Muscle layer of colon (tissue), 2 donors: Measurements from ENCODE around the gene ZNF189.

ENCODE experiments used
- H3K27ac ChIP-seq: one replicate; pipeline ENCODE4 v1.7.0; 2013; ENCODE audit warnings: low read depth, mild to moderate bottlenecking, low read length, moderate library complexity
- H3K27me3 ChIP-seq, 2 donors: one replicate each; pipeline ENCODE4 v1.7.0; 2013; ENCODE audit warnings: low read length in 2 of 2, mild to moderate bottlenecking in 2 of 2; ENCODE audit not compliant: insufficient read depth in 2 of 2, control insufficient read depth in 1 of 2
- H3K36me3 ChIP-seq: one replicate; pipeline ENCODE4 v1.7.0; 2013; ENCODE audit warnings: mild to moderate bottlenecking, low read length; ENCODE audit not compliant: insufficient read depth
- H3K4me1 ChIP-seq: one replicate; pipeline ENCODE4 v1.7.0; 2013; ENCODE audit warnings: mild to moderate bottlenecking, low read length; ENCODE audit not compliant: insufficient read depth
- H3K4me3 ChIP-seq, 2 donors: one replicate each; pipeline ENCODE4 v1.7.0; 2013; ENCODE audit warnings: low read length in 2 of 2, low read depth in 1 of 2, mild to moderate bottlenecking in 1 of 2, moderate library complexity in 1 of 2
- H3K9ac ChIP-seq: one replicate; pipeline ENCODE4 v1.7.0; 2013; ENCODE audit warnings: low read length
- H3K9me3 ChIP-seq: one replicate; pipeline ENCODE4 v1.7.0; 2013; ENCODE audit warnings: mild to moderate bottlenecking, low read length
- donor health status: abdominal sarcoma.
- donor health status: Adenocarcinoma of cecum.

Gene ZNF189

GRCh38 chr9:101403516-101404285 is 5.0 kb downstream of the ZNF189 start:
- Histone ChIP-seq H3K4me1 (peaks cover 18% of the 10 kb centered on the region), H3K36me3 (peaks cover 88% of the 10 kb centered on the region), H3K27ac (no peak overlapping the region), H3K4me3 (no peak overlapping the region), H3K9me3 (peaks cover 49% of the 10 kb centered on the region), H3K27me3 (no peaks in the 10 kb centered on the region), H3K9ac (no peak overlapping the region)

DNA sequence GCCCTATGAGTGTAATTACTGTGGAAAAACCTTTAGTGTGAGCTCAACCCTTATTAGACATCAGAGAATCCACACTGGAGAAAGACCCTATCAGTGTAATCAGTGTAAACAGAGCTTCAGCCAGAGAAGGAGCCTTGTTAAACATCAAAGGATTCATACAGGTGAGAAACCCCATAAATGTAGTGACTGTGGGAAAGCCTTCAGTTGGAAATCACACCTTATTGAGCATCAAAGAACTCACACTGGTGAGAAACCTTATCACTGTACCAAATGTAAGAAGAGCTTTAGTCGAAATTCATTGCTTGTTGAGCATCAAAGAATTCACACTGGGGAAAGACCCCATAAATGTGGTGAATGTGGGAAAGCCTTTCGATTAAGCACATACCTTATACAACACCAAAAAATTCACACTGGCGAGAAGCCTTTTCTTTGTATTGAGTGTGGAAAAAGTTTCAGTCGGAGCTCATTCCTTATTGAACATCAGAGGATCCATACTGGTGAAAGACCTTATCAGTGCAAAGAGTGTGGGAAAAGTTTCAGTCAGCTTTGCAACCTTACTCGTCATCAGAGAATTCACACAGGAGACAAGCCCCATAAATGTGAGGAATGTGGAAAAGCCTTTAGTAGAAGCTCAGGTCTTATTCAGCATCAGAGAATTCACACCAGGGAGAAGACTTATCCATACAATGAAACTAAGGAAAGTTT is 9.9 kb downstream of the ZNF189 start:
- H3K9me3 ChIP-seq = peaks cover 85% of the 10 kb centered on the region
- H3K27ac ChIP-seq = no peak overlapping the region
- H3K4me3 ChIP-seq = peak overlapping the region in 1 of 2 donors; percentile 36
- no peaks in the 10 kb centered on the region for H3K4me1 ChIP-seq
- H3K27me3 ChIP-seq = no peaks in the 10 kb centered on the region
- H3K9ac ChIP-seq = no peak overlapping the region
- H3K36me3 ChIP-seq = peaks cover 58% of the 10 kb centered on the region

DNA sequence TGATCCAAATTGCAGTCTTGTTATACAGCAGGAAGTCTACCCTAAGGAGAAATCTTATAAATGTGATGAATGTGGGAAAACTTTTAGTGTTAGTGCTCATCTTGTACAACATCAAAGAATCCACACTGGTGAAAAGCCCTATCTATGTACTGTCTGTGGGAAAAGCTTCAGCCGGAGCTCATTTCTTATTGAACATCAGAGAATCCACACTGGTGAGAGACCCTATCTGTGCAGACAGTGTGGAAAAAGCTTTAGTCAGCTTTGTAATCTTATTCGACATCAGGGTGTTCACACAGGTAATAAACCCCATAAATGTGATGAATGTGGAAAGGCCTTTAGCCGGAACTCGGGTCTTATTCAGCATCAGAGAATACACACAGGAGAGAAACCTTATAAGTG is 10.4 kb downstream of the ZNF189 start:
- peaks cover 83% of the 10 kb centered on the region for H3K9me3 ChIP-seq
- no peaks in the 10 kb centered on the region for H3K4me1 ChIP-seq
- H3K4me3 ChIP-seq = peak overlapping the region in 1 of 2 donors; percentile 36
- H3K9ac ChIP-seq = no peak overlapping the region
- H3K27me3 ChIP-seq = no peaks in the 10 kb centered on the region
- peaks cover 52% of the 10 kb centered on the region for H3K36me3 ChIP-seq
- H3K27ac ChIP-seq = no peak overlapping the region

DNA sequence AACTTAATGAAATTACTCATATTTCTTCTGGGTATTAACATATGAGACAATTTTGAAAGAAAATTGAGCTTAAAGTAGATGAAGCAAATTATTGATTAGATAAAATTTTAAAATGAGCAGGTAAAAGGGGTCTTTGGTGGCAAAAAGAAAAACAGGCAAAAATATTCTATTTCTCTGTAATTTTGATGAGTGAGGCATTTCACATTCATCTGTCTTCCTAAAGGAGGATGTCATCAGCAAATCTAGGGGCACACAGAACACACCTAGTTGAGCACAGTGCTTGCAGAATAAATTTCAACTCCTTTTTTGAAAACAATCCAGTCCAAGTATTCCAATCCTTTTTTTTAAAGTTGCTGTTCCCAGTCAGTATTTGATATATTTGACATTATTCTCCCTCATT is 16.2 kb downstream of the ZNF189 start:
- no peak overlapping the region for H3K4me3 ChIP-seq
- H3K9ac ChIP-seq = no peak overlapping the region
- H3K27ac ChIP-seq = no peak overlapping the region
- no peaks in the 10 kb centered on the region for H3K36me3 ChIP-seq
- no peaks in the 10 kb centered on the region for H3K27me3 ChIP-seq
- H3K4me1 ChIP-seq = no peaks in the 10 kb centered on the region
- peaks cover 51% of the 10 kb centered on the region for H3K9me3 ChIP-seq

GRCh38 chr9:101415578-101415977 is 16.9 kb downstream of the ZNF189 start:
- H3K27me3 ChIP-seq = no peaks in the 10 kb centered on the region
- no peaks in the 10 kb centered on the region for H3K4me1 ChIP-seq
- peaks cover 43% of the 10 kb centered on the region for H3K9me3 ChIP-seq
- no peaks in the 10 kb centered on the region for H3K36me3 ChIP-seq
- H3K9ac ChIP-seq = no peak overlapping the region
- no peak overlapping the region for H3K4me3 ChIP-seq
- no peak overlapping the region for H3K27ac ChIP-seq

DNA sequence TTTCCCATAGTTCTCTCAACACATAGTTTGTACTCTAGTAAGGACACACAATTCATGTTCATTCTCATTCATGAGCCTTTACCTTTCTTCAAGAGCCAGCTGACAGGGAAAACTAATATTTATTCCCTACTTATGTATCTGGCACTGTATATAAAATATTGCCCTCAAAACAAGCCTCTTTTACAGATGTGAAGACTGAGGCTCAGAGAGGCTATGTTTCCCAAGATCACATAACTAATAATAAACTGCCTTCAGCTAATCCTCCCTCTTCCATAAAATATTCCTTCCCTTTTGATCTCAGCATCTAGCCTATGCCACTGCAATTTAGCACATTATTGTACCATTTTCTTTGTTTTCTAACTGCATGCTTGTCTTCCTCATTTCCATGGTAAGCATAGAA is 18.7 kb downstream of the ZNF189 start:
- Histone ChIP-seq H3K36me3 (no peaks in the 10 kb centered on the region), H3K4me3 (no peak overlapping the region), H3K27me3 (no peaks in the 10 kb centered on the region), H3K9ac (no peak overlapping the region), H3K9me3 (peaks cover 28% of the 10 kb centered on the region), H3K4me1 (no peaks in the 10 kb centered on the region), H3K27ac (no peak overlapping the region)

DNA sequence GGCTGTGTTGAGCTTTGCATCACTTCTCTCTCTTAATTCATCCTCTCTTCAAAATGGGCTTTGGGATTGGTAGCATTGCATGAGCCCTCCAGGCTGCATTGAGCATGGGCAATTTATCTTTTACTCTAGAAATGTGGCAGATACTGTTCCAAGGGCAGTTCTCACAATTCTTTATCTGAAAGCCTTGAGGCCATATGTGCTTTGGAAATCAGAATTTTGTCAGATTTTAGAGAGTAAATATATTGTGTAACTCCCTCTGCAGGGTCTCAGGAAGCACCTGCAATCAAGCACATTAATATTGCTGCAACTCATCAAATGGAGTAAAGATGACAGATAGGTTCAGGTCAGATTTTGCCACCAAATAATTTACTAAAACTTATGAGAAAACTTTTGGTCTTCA is 19.3 kb downstream of the ZNF189 start:
- Histone ChIP-seq H3K4me3 (no peak overlapping the region), H3K27me3 (no peaks in the 10 kb centered on the region), H3K9me3 (peaks cover 24% of the 10 kb centered on the region), H3K36me3 (no peaks in the 10 kb centered on the region), H3K27ac (no peak overlapping the region), H3K9ac (no peak overlapping the region), H3K4me1 (no peaks in the 10 kb centered on the region)

DNA sequence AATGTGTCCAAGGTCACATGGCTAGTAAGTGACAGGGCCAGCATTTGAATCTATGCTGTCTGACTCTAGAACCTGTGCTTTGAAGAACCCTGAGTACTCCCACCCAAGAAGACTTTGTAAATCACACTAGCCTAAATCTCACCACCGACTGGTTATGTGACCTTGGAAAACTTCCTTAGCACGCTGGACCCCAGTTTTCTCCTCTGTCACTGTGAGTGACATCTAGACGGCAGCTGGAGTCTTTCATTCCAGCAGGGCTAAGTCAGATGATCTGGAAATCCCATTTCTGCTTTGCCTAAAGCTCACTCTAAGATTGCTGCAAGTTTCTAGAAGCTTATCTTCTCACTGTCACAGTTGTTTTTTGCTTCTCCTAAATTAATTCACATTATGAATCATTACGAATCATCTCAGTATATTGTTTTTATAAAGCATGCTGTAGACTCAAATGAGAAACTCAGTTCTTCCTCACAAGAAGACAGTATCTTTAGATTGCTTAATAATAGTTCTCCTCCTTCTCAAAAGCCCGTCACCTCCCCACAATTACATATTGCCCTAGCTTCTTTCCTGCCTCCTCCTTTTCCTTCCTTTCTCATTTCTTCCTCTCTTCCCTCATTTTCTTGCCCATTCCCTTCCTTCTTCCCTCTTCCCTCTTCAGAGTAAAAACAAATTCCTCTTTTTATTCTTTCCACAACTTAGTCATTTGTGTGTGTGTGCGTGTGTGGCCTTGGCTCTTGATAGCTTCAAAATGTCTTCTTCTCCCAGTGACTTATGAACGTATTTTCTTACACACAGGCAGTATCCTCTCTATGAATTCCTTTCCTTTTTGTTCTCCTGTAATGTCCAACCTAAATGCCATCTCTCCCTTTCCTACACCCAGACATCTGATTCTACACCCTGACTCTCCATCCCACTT is 20.1 kb downstream of the ZNF189 start:
- no peak overlapping the region for H3K4me3 ChIP-seq
- H3K27me3 ChIP-seq = no peaks in the 10 kb centered on the region
- H3K27ac ChIP-seq = no peak overlapping the region
- H3K9me3 ChIP-seq = peaks cover 16% of the 10 kb centered on the region
- H3K4me1 ChIP-seq = no peaks in the 10 kb centered on the region
- no peaks in the 10 kb centered on the region for H3K36me3 ChIP-seq
- H3K9ac ChIP-seq = no peak overlapping the region

GRCh38 chr9:101419863-101420262 is 21.2 kb downstream of the ZNF189 start:
- H3K27me3 ChIP-seq = no peaks in the 10 kb centered on the region
- no peak overlapping the region for H3K4me3 ChIP-seq
- H3K36me3 ChIP-seq = no peaks in the 10 kb centered on the region
- peaks cover 8% of the 10 kb centered on the region for H3K9me3 ChIP-seq
- H3K27ac ChIP-seq = no peak overlapping the region
- no peak overlapping the region for H3K9ac ChIP-seq
- H3K4me1 ChIP-seq = no peaks in the 10 kb centered on the region

DNA sequence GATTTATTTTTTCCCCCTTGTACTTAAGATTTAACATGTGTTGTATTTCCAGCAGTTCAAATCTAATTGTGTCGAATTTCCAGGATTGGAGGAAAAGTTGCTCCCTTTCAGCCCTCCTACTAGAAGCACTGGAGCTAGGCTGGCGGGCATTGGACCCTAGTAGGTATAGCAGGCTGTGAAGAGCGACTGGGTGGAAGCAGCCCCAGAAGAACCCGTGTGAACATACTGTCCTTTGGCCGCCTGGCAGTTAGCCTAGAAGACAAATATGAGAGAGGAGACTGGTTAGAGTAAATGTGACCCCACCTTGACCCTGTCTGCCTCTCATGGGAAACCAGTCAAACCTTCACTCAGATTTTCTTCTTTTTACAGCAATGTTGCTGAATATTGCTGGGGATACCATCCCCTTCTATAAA is 23.0 kb downstream of the ZNF189 start:
- Histone ChIP-seq H3K4me3 (no peak overlapping the region), H3K4me1 (no peaks in the 10 kb centered on the region), H3K36me3 (no peaks in the 10 kb centered on the region), H3K9ac (no peak overlapping the region), H3K27ac (no peak overlapping the region), H3K27me3 (no peaks in the 10 kb centered on the region), H3K9me3 (no peaks in the 10 kb centered on the region)

DNA sequence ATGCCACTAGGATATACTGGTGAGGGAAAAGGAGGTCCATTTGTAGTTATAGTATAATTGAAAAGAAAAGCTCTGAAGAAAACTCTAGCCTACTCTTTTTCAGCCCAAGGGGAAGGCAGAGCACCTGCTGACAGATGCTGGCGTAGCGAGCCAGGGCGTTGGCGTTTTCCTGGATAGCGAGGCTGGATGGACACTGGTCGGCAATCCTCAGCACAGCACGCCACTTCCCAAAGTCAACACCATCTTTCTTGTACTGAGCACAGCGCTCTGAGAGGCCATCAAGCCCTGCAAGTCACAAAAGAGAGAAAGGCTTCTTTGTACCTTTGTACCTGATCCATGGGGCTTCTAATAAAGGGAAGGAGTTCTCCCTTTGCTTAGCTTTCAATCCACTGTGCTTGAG is 28.7 kb downstream of the ZNF189 start:
- Histone ChIP-seq H3K9ac (no peak overlapping the region), H3K9me3 (no peaks in the 10 kb centered on the region), H3K4me1 (no peaks in the 10 kb centered on the region), H3K27ac (no peak overlapping the region), H3K36me3 (no peaks in the 10 kb centered on the region), H3K4me3 (no peak overlapping the region), H3K27me3 (no peaks in the 10 kb centered on the region)
